K562 (cell line): ENCODE measurements around the gene CRKL. TPM values are rescaled to one million over a fixed set of nuclear protein-coding genes. Genes with fewer than 3 reads are reported as not detected.

ENCODE experiments used
- MYC ChIP-seq, 2 experiments: fragments of 250-450 bp in 1 of 2; sonication (Bioruptor Pico) in 1 of 2; IDR thresholded peaks; 2 replicates each; pipeline versions ENCODE4 v1.5.1 to v1.6.1; 2012 to 2021; ENCODE audit warnings: low read depth in 2 of 2, borderline replicate concordance in 1 of 2, improper control_type of control experiment in 1 of 2, low read length in 1 of 2, mild to moderate bottlenecking in 1 of 2, moderate library complexity in 1 of 2
- OTX1 ChIP-seq: fragments of 450-650 bp; formaldehyde crosslinking; IDR thresholded peaks from 2 replicates; pipeline ENCODE4 v1.4.0; 2022; ENCODE audit warnings: mild to moderate bottlenecking
- RBBP5 ChIP-seq: fragments of 200-600 bp; sonication (generic); IDR thresholded peaks from 2 replicates; pipeline ENCODE4 v1.6.1; 2012; ENCODE audit warnings: borderline replicate concordance, mild to moderate bottlenecking, low read length, control low read depth, inconsistent platforms; ENCODE audit not compliant: insufficient read depth, poor library complexity, severe bottlenecking
- RBM17 ChIP-seq: fragments of 200-400 bp; formaldehyde crosslinking; IDR thresholded peaks from 2 replicates; pipeline ENCODE4 v1.6.1; 2017; ENCODE audit warnings: low read depth, mild to moderate bottlenecking, low read length, borderline replicate concordance
- polyA plus RNA-seq, 8 experiments: library from polyadenylated mRNA; depleted of rRNA in 4 of 8; stranded (reverse) in 5 of 8; unstranded in 3 of 8; fragments of >200 nt; fragmentation: Nextera tagmentation in 2 of 8; fragmentation: Illumina TruSeq in 1 of 8; extraction: Ambion mirVana in 2 of 8; extraction: Trizol in 1 of 8; gene quantifications; 2 replicates each; pipeline versions ENCODE4 v1.2.1 to v1.2.3, GENCODE V29; 2011 to 2014; ENCODE audit warnings: inconsistent platforms in 1 of 8, missing spikeins in 1 of 8
- total RNA-seq, 7 experiments: library from RNA; depleted of rRNA in 6 of 7; stranded (reverse); fragments of >200 nt in 6 of 7; fragmentation: Illumina TruSeq in 2 of 7; extraction: Trizol in 2 of 7; gene quantifications; 2 replicates each; pipeline versions ENCODE4 v1.2.1 to v1.2.3, GENCODE V29; 2011 to 2021; ENCODE audit warnings: low replicate concordance in 1 of 7
- TF ChIP-seq, protein P1 (sequence below): fragments of 250-450 bp; sonication (Bioruptor Pico); IDR thresholded peaks from 2 replicates; pipeline ENCODE4 v1.8.0; 2022; ENCODE audit warnings: moderate library complexity, mild to moderate bottlenecking, inconsistent platforms
- TF ChIP-seq, protein P2 (sequence below): fragments of 250-450 bp; sonication (Bioruptor Pico); IDR thresholded peaks from 2 replicates; pipeline ENCODE4 v1.5.1; 2021; ENCODE audit warnings: mild to moderate bottlenecking

Gene CRKL
- total and polyA plus RNA-seq, 9 of the 15 experiments (the other 6 are each of a cell fraction or from before 2014, with no cell fraction given) = 100 to 263 (median 124) TPM

DNA sequence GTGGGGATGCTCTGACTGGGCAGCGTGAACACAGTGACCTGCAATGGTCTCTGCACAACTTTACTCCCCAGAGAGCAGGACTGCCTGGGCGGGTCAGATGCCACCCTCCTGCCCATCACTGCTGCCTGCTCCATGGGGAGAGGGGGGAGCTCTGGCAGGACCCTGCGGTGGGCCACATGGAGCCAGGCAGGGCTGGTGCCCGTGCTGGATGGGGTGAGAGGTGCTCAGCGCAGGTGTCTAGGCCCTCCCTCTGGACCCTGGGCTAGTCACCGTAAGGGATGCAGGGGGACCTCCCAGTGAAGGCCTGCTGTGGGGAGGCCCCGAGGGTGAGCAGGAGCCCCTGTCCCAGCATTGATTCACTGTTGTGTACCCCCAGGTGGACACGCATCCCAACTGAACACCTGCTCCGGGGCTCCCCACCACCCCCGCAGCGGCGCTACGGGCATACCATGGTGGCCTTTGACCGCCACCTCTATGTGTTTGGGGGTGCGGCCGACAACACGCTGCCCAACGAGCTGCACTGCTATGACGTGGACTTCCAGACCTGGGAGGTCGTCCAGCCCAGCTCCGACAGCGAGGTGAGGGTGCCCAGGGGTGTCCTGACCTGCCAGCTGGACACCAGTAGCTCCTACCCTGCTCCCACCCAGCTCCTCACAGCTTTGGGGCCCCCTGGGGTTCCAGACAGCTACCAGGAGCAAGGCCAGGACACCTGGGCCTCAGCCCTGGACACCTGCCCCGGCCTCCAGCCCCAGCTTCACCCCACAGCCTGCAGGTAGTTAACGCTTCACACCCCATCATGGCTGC, 74.2 kb downstream of the CRKL start (continued):
- TF ChIP-seq RBBP5 (peak; percentile 39), MYC (IDR thresholded peaks at IDR 0.05; ENCODE audit: low read depth, low read length) (no peak), MYC (CRISPR knock-in tag; IDR thresholded peaks at IDR 0.05; ENCODE audit: borderline replicate concordance, low read depth) (0 out of 2 replicates have a peak, but pooled peaks have one; percentile 19), OTX1 (CRISPR knock-in tag) (no peak), RBM17 (no peak)
- TF ChIP-seq, protein P1, sequence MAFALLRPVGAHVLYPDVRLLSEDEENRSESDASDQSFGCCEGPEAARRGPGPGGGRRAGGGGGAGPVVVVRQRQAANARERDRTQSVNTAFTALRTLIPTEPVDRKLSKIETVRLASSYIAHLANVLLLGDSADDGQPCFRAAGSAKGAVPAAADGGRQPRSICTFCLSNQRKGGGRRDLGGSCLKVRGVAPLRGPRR (CRISPR knock-in tag) = no peak
- TF ChIP-seq, protein P2, sequence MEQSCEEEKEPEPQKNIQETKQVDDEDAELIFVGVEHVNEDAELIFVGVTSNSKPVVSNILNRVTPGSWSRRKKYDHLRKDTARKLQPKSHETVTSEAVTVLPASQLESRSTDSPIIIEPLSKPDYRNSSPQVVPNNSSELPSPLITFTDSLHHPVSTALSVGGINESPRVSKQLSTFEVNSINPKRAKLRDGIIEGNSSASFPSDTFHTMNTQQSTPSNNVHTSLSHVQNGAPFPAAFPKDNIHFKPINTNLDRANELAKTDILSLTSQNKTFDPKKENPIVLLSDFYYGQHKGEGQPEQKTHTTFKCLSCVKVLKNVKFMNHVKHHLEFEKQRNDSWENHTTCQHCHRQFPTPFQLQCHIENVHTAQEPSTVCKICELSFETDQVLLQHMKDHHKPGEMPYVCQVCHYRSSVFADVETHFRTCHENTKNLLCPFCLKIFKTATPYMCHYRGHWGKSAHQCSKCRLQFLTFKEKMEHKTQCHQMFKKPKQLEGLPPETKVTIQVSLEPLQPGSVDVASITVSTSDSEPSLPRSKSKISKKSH (CRISPR knock-in tag) = no peak
- TF ChIP-seq, all 486 proteins: peak for 6
